GM19099 (cell line): ENCODE results near the gene CSNK1G1.

Source experiments
- POLR2A ChIP-seq: IDR thresholded peaks from 3 replicates; pipeline ENCODE4 v1.6.1; 2011; ENCODE audit warnings: low read depth; ENCODE audit not compliant: insufficient read length; ENCODE audit errors: extremely low read depth

CSNK1G1 gene

GRCh38 chr15:64355348-64355943 is 527 bp downstream of the CSNK1G1 start:
- TF ChIP-seq POLR2A, result no peak

GRCh38 chr15:64354688-64355344 is 1.2 kb downstream of the CSNK1G1 start:
- no peak for TF ChIP-seq POLR2A

GRCh38 chr15:64351265-64351664 is 4.7 kb downstream of the CSNK1G1 start:
- no peak for TF ChIP-seq POLR2A

DNA sequence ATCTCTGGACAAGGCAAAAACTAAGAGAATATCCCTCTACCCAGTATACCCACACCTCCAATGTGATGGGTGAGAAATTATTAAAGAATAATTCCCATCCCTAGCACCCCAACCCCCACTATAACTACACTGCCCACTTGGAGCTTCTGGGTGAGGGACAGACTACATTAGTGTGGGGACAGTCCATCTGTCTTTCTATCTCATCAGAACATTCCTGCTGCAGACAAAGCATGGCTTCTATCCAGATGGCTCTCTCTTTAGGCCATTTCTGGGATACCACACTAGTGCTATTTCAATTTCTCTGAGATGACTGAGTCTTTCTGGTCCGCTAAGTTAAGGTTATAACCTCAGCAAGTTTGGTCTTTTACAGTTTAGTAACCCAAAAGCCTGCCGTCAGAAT is 6.6 kb downstream of the CSNK1G1 start:
- no peak for TF ChIP-seq POLR2A

GRCh38 chr15:64348455-64348854 is 7.5 kb downstream of the CSNK1G1 start:
- TF ChIP-seq POLR2A, result no peak

GRCh38 chr15:64344651-64345294 is 11.2 kb downstream of the CSNK1G1 start:
- no peak for TF ChIP-seq POLR2A

DNA sequence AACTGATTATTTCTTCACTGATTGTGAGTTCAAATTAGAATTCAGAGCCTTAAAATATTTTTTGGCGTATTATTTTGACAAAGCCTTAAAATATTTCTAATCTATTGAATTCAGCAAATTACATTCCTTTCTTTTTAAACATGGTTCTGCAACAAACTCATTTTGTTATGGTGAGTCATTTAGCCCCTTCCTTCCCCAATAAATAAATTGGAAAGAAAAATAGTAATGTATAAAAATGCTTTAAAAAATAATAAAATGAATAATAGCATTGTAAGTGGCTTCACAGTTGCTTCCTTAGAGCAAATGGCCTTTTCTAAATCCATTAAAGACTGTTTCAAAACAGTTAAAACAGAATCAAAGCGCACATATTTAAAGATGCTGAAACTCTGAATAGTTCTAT is 12.1 kb downstream of the CSNK1G1 start:
- TF ChIP-seq POLR2A, result no peak

GRCh38 chr15:64343222-64343621 is 12.8 kb downstream of the CSNK1G1 start:
- TF ChIP-seq POLR2A, result no peak

DNA sequence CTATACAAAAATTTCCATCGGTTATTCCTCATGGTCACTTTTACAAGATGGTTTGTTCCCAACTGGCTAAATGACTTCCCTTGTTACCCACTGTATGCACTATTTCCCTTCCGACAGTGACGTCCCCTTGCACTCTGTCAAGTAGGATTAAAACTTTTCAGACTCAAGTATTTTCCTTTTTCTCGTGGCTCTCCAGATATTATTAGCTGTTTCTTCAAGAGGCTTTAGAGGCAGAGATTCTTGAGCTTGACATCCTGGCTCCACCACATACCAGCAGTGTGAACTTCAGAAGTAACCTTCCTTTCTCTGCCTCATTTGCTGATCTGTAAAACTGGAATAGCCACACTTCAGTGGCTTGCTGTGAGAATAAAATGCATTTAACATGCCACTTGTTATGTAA is 14.0 kb downstream of the CSNK1G1 start:
- TF ChIP-seq POLR2A, result no peak

- TF ChIP-seq POLR2A, result no peak
Observed at GRCh38 chr15:64340355-64340754, 15.6 kb downstream of the CSNK1G1 start.

DNA sequence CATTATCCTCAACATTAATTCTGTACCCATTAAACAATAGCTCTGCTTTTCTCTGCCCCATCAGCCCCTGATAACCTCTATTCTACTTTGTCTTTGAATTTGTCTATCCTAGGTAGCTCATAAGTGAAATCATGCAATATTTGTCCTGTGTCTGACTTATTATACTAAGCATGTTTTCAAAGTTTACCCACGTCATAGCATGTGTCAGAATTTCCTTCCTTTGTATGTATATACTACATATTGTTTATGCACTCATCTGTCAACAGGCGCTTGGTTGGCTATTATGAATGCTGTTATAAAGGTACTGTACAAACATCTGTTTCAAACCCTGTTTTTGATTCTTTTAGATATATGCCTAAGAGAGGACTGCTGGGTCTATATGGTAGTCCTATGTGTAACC is 18.2 kb downstream of the CSNK1G1 start:
- TF ChIP-seq POLR2A, result no peak

- TF ChIP-seq POLR2A, result no peak
Observed at GRCh38 chr15:64333986-64334929, 21.7 kb downstream of the CSNK1G1 start.

GRCh38 chr15:64333516-64333915 is 22.5 kb downstream of the CSNK1G1 start:
- no peak for TF ChIP-seq POLR2A

GRCh38 chr15:64324165-64324877 is 31.7 kb downstream of the CSNK1G1 start:
- no peak for TF ChIP-seq POLR2A

GRCh38 chr15:64315216-64315615 is 40.8 kb downstream of the CSNK1G1 start:
- no peak for TF ChIP-seq POLR2A
